Measurements from ENCODE around the gene CUEDC2. TPM values are rescaled to one million over a fixed set of nuclear protein-coding genes. Genes with fewer than 3 reads are reported as not detected.

CUEDC2 gene
- total RNA-seq, 4 donors from 2014 or later = 61.4 to 84.3 (median 67.5) TPM

DNA sequence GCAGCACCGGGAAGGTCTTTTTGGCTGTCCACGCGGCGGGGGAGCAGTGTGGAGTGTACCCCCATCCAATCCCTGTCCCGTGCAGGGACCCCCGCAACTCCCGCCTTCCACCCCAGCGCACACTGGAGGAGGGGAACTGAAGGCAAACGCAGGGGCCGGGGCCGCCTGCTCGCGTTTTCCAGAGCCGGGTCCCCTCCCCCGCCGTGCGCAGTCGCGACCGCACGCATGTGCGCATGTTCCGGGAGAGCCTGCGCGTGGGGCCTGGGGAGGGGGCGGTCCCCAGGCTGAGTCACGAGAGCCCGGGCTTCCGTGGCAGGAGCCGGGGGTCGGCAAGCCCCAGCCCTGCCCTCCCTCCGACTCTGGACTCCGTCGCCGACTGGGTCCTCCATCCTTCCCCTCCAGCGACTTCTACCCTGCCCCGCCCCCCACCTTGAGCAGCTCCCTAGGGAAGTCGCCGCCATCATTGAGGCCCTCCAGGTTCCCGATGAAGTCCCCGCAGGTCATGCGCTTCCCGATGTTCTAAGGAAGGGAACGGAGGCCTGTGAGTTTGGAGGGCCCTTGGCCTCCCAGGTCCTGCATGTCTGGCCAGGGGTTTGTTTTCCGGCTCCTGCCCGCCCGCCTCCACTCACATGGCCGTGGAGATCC lies 21.8 kb downstream of the CUEDC2 start:
- WGBS, 2 donors (ENCODE audit: low coverage in 1 of 2) = no CpG with 5 or more reads among the region's 48 CpGs
- Histone ChIP-seq H3K27me3 (peaks cover 89% of the 10 kb centered on the region), H3K27ac (peak overlapping the region; percentile 30 to 96 (median 88)), H3K4me1 (peaks cover 3 to 52% (median 16%) of the 10 kb centered on the region in 3 donors), H3K36me3 (no peaks in the 10 kb centered on the region), H3K9me3 (no peaks in the 10 kb centered on the region), H3K4me3 (peak overlapping the region; percentile 11 to 56)
- TF ChIP-seq EP300 (IDR thresholded peaks at IDR 0.05) = no peak
- TF ChIP-seq POLR2AphosphoS5 (IDR thresholded peaks at IDR 0.05) = no peak
- TF ChIP-seq POLR2A (IDR thresholded peaks at IDR 0.05) = no peak
- TF ChIP-seq, protein P1, sequence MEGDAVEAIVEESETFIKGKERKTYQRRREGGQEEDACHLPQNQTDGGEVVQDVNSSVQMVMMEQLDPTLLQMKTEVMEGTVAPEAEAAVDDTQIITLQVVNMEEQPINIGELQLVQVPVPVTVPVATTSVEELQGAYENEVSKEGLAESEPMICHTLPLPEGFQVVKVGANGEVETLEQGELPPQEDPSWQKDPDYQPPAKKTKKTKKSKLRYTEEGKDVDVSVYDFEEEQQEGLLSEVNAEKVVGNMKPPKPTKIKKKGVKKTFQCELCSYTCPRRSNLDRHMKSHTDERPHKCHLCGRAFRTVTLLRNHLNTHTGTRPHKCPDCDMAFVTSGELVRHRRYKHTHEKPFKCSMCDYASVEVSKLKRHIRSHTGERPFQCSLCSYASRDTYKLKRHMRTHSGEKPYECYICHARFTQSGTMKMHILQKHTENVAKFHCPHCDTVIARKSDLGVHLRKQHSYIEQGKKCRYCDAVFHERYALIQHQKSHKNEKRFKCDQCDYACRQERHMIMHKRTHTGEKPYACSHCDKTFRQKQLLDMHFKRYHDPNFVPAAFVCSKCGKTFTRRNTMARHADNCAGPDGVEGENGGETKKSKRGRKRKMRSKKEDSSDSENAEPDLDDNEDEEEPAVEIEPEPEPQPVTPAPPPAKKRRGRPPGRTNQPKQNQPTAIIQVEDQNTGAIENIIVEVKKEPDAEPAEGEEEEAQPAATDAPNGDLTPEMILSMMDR (IDR thresholded peaks at IDR 0.05) = no peak
- no peak for ATAC-seq

DNA sequence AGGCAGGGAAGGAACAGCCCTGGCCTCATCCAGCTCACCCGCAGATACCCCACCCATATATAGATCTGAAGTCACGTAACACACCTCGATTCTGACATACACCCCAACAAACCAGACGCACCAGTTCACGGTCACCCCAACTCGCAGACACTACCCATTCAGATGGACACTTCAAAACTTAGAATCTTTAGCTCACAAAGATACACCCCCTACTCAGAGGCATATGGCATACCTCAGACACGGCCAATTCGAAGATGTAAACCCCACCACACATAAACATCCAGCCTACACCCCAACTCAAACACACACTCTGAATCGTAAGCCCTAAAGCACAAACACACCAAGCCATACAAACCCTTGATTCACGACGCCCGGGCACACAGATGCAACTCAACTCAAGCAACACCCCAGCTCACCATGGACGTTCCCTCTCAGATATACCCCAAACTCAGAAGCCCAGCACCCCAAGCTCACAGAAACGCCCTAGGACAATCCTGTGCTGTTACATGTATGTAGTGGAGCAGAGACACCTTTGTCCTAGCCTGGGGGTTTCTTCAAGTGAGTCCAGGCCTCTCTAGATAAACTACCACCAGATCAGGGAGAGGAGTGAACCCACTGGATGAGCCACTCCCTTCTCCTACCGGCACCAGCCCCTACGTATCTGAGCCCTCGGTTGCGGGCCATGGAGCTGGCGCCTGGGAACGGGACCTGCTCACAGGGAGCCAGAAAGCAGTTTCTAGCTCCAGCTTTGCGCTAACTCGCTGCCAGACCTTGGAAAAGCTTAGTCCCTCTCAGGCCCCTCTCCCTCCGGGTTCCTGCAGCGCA lies 22.6 kb downstream of the CUEDC2 start:
- Histone ChIP-seq H3K9me3 (no peaks in the 10 kb centered on the region), H3K36me3 (no peaks in the 10 kb centered on the region), H3K27me3 (peaks cover 81% of the 10 kb centered on the region), H3K4me3 (peak overlapping the region; percentile 11 to 56), H3K4me1 (peaks cover 3 to 59% (median 16%) of the 10 kb centered on the region in 3 donors), H3K27ac (peak overlapping the region; percentile 30 to 96 (median 88))
- 0 to 7% methylated on average over 2 to 12 of the region's 24 CpGs for WGBS, 2 donors (ENCODE audit: low coverage in 1 of 2)
- no peak for ATAC-seq
- TF ChIP-seq POLR2AphosphoS5 (IDR thresholded peaks at IDR 0.05) (no peak), POLR2A (IDR thresholded peaks at IDR 0.05) (no peak)
- TF ChIP-seq, protein P1 (IDR thresholded peaks at IDR 0.05) = no peak

DNA sequence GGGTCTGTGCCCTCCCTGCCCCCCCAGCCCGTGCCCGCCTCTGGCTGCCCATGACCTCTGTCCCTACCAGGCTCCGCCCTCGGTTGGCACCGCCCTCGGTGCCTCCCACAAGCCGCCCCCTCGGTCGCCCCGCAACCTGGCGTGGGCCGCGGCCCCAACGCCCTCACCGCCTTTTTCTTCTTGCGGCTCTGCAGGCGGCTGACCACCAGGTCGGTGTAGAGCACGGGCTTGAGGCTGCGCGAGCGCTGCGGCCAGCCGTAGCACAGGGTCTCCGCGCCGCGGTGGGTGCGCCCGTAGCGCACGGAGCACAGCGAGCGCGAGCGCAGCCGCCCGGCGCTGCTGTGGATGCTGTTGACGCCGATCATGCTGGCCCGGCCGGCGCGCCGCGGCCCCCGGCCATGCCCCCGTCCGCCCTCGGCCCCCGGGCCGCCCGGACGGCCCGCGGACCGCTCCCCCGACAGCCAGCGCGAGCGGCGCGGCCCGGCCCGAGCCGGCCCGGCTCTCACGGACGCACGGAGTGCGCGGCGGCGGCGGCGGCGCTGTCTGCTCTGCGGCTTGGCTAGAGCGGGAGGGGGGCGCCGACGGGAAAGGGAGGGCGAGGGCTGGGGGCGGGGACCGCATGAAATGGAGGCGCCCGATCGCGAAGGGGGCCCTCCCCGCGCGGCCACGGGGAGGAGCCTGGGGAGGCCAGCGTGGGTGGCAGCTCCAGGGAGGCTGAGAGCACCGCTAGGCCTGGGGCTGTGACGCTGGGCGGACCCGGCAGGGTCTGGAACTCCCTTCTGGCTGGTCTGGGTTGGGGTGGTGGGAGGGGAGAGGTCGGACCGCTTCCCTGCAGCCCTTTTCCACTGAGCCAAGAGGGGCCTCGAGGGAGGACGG lies 23.4 kb downstream of the CUEDC2 start:
- ATAC-seq = peak; percentile 43
- Histone ChIP-seq H3K9me3 (no peaks in the 10 kb centered on the region), H3K27ac (peak overlapping the region; percentile 76 to 96 (median 88)), H3K27me3 (peaks cover 73% of the 10 kb centered on the region), H3K36me3 (no peaks in the 10 kb centered on the region), H3K4me3 (peak overlapping the region; percentile 22 to 56), H3K4me1 (peaks cover 3 to 64% (median 16%) of the 10 kb centered on the region in 3 donors)
- WGBS, 2 donors (ENCODE audit: low coverage in 1 of 2) = 0% methylated on average over 2 to 3 of the region's 103 CpGs
- TF ChIP-seq POLR2AphosphoS5 (IDR thresholded peaks at IDR 0.05) (no peak), POLR2A (IDR thresholded peaks at IDR 0.05) (peak; percentile 13 to 26)

DNA sequence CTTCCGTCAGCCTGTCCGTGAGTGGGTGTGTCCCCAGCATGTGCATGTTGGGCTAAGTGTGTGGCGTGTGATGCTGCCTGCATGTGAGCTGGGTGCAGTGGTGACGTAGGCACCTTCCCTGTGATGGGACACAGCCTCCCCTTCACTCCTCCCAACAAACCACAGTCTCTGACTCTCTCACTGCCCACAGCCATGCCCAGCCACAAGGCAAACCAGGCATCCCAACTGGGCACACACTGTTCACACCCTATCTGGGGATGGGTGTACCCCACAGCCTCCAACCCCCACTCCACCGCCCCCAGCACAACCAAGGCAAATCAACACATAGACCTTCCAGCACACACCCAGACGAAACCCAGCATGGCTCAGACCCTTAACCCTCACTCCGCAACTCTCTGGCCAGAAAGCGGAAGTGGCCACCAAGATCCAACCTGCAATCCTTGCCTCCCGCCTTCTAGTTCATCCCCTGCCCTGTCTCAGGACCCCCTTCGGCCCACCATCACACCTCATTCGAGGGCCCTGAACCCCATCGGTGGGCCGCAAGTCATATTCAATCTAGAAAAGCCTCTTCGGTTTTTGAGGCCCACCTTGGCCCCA lies 24.1 kb downstream of the CUEDC2 start:
- peak overlapping the region; percentile 22 to 56 for H3K4me3 ChIP-seq
- no CpG with 5 or more reads among the region's 14 CpGs for WGBS, 2 donors (ENCODE audit: low coverage in 1 of 2)
- H3K4me1 ChIP-seq = peaks cover 3 to 70% (median 16%) of the 10 kb centered on the region in 3 donors
- H3K27ac ChIP-seq = peak overlapping the region; percentile 76 to 96 (median 88)
- peaks cover 66% of the 10 kb centered on the region for H3K27me3 ChIP-seq
- TF ChIP-seq POLR2A (IDR thresholded peaks at IDR 0.05) (no peak), POLR2AphosphoS5 (IDR thresholded peaks at IDR 0.05) (no peak), EP300 (IDR thresholded peaks at IDR 0.05) (no peak)
- TF ChIP-seq, protein P1 (IDR thresholded peaks at IDR 0.05) = no peak
- ATAC-seq = peak; percentile 23
- no peaks in the 10 kb centered on the region for H3K9me3 ChIP-seq
- peaks cover 0 to 4% of the 10 kb centered on the region in 2 donors for H3K36me3 ChIP-seq

Data from gastroesophageal sphincter (tissue), 4 donors.